Fibroblast of skin of right biceps (primary cell): ENCODE results near the gene KCTD14.
"Not testable (repeated sequence)": the region's sequence is repeated elsewhere in the genome, so short reads cannot be mapped to it uniquely, and the experiment has no call there.

Source experiments
- DNase-seq: peaks from one replicate; pipeline ENCODE4 v3.0.0-alpha.2; 2013

KCTD14 gene

DNA sequence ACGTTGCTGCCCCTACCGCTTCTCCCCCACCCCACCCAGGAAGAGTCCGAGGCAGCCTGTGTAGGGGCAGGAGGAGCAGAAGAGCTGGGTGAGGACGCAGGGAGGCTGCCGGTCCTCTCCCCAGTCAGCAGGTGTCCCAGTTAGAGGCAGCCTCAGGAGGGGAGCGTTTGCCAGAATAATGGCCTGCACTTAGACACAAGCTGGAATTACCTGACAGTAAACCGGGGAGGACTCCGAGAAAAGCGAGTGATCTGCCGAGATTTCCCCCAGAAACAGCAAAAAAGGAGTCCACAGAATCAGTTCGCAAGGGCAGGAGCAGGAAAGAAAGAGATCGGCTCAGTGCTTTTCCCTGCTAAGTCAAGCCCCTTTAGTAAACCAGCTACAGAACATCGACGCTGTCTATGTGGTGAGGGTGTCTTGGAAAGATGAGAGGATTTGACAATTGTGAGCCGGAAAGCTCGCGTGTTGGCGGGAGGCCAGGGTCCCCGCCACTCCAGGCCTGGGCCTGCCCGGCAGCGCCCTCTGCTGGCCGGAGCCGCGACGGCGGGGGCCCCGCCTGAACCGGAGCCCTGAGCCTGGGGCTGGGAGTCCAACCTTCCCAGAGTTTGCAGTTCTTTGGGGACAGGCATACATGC lies 22.9 kb upstream of the KCTD14 start:
- peak; percentile 66 for DNase-seq

DNA sequence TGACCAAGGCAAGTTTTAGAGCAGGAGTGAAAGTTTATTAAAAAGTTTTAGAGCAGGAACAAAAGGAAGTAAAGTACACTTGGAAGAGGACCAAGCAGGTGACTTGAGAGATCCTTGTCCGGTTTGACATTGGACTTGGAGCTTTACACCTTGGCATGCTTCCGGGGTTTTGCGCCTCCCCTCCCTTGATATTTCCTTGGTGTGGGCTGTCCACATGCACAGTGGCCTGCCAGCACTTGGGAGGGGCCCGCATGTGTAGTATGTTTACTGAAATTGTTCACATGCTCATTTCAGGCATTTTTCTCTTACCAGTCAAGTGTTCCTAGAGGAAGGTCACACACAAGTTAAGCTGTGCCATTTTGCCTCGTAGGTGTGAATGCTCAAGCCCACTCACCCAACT lies 21.6 kb upstream of the KCTD14 start:
- DNase-seq, result no peak

DNA sequence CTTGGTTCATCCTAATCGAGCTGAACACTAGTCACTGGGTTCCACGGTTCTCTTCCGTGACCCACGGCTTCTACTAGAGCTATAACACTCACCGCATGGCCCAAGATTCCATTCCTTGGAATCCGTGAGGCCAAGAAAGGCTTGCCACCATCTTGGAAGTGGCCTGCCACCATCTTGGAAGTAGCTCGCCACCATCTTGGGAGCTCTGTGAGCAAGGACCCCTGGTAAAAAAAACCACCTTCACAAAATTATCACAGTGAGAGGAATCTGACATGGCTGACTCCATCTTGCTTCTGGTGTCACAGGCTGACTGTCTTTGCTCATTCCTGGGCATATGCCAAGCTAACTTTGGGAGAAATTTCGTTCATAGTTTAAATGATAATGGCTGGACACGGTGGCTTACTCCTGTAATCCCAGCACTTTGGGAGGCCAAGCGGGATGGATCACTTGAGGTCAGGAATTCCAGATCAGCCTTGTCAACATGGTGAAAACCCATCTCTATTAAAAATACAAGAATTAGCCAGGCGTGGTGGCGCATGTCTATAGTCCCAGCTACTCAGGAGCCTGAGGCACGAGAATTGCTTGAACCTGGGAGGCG lies 18.9 kb upstream of the KCTD14 start:
- no peak for DNase-seq

DNA sequence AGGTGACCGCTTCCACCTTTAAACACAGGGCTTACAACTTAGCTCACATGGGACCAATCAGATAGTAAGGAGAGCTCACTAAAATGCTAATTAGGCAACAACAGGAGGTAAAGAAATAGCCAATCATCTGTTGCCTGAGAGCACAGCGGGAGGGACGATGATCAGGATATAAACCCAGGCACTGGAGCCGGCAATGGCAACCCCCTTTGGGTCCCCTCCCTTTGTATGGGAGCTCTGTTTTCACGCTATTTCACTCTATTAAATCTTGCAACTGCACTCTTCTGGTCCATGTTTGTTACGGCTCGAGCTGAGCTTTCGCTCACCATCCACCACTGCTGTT lies 18.3 kb upstream of the KCTD14 start:
- not testable (repeated sequence) for DNase-seq

DNA sequence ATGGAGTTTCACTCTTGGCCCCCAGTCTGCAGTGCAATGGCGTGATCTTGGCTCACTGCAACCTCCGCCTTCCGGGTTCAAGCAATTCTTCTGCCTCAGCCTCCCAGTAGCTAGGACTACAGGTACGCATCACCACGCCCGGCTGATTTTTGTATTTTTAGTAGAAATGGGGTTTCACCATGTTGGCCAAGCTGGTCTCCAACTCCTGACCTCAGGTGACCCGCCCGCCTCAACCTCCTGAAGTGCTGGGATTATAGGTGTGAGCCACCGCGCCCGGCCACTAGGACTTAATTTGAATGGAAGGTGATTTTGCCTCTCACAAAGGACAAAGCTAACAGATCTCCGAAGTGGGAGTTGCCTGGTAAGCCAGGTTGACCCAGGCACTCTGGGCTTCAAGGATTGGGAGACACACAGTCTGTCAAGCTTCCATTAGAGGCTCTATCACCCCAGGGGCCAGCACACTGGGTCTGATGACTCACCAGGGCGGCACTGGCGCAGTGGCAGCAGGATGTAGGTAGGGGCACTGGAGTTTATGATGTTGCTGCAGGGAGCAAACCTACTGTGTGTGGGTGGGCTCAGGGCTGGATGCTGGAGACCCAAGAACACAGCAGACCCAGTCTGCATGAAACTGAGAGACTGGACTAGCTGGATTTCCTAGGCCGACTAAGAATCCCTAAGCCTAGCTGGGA lies 17.8 kb upstream of the KCTD14 start:
- DNase-seq, result peak; percentile 31

DNA sequence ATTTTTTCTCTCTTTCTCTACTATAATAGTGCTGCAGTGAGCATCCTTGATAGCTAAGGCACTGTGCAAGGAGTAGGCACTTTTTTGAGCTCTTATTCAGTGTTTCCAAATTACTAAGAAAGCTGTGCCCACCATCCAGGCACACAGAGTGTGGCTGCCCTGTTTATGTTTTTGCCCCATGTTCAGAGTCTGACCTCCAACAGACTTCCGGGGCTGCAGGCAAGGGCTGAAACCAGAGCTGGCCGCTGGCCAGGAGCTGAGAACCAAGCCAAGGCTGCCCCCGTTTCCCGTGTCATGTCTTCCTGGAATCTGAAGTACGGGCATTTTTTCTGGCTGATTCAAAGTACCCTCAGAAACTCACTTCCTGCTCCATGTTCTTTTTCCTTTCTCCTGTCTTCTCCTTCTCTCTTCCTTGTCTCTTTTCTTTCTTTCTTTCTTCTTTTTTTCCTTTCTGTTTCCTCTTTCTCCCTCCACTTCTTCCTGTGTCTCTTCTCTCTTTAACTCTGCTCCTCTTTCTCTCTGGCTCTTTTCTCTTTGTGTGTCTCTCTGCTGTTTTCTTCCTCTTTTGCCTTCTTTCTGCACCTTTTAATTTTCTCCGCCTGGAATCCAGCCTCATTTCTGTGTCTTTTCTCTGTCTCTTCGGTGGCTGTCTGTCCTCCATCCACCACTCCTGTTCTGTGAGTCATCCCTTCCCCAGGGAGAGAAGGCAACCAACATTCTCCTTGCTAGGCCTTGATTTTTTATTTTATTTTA lies 17.0 kb upstream of the KCTD14 start:
- DNase-seq, result peak; percentile 93

DNA sequence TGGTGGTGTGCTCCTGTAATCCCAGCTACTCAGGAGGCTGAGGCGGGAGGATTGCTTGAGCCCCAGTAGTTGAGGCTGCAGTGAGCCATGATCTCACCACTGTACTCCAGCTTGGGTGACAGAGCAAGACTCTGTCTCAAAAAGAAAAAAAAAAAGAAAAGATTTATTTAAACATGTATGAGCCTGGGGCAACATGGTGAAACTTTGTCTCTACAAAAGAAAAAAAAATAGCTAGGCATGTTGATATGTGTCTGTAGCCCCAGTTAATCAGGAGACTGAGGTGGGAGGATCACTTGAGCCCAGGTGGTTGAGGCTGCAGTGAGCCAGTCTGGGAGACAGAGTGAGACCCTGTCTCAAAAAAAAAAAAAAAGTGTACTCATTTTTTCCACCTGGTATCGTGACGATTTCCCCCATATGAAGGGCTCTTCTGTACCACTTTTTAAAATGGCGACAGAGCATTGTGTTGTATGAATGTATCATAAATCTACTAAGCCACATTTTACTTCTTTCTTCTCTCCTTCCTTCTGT lies 16.4 kb upstream of the KCTD14 start:
- DNase-seq, result no peak

DNA sequence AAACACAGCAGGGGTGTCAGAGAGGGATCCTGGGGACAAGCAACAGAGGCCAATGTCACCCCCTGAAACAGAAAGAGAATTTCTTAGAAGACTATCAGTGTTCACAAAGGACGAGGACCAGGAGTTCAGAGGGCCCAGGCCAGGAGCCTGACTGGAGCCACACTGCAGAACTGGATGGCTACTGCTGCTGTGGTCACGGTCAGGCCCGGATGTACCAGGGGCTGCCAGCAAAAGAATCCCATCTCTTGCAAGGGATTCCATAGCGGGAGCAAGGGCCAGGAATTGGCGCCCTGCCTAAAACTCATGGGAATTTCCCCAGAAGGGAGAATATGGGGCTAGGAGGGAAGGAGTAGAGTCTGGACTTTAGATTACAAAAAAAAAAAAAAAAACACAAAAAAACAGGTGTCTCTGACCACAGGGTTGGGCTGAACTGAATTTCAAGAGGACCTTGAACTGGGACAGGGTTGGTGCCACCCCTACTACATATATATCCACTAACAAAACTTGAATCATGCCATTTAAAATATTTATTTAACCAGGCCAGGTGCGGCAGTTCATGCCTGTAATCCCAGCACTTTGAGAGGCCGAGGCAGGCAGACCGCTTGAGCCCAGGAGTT lies 15.7 kb upstream of the KCTD14 start:
- no peak for DNase-seq

DNA sequence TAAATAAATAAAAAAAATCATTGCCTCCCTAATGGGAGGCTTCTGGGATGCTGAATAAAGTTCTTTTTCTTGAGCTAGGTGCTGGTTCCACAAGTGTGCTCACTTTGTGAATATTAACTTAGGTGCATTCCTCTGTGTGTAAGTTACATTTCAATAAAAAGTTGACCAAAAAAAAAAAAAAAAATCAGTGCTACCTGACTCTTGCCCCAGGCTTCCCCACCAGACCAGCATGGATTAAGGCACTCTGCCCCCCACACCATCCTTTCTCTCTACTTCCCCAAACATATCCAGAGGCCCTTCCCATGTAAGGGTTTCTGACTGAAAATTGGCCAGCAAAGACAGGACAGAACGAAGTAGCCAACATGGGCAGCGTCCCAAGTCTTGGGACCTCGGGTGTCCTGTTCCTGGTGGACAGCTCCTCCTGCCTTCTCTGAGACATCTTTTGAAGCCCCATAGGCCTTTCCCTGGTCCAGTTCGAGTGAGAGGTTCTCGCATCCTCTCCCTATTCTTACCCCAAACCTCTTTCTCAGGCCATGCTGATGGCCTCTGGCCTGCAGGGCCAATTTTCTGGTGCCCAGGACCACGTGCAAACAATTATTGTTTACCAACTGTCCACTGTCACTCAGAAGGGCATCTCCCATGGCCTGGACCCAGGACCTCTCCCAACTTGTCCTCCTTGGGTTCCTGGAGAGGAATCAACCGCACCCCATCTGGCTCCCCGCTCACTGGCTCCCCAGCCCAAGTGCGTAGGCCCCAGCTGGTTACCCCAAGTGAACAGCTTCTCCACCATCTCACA lies 14.9 kb upstream of the KCTD14 start:
- DNase-seq, result no peak

DNA sequence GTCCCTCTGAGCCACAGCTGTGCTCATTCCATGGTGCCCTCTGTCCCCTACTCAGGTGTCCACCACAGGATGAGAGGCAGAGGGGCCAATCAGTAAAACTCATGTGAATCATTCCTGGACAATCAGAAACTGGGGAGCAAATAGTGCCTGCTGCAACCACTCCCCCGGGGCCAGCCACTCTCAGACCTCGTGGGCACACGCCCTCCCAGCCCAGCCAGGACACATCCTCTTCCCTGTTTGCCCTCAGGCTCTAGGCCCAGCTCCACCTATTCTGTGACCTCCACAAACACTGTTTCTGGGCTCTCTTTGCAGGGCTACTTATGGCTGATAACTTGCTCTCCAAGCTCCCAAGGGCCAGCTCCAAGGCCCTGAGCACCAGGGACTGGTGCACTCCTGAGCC lies 14.0 kb upstream of the KCTD14 start:
- no peak for DNase-seq

DNA sequence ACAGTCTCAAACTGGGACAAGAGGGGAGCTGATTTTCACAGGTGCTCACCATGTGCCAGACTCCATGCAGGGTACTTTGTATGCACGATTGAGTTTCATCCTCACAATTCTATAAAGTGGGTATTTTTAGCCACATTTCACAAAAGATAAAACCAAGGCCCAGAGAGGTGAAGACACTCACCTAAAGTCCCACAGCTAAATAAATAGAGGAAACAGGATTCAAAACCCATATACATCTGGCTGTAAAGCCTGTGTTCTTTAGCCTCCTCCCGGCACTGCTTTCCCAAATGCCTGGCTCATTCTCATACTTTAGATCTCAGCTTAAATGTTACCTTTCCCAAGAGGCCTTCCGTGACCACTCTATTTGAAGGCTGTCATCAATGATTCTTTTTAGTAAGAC lies 13.2 kb upstream of the KCTD14 start:
- DNase-seq, result no peak

DNA sequence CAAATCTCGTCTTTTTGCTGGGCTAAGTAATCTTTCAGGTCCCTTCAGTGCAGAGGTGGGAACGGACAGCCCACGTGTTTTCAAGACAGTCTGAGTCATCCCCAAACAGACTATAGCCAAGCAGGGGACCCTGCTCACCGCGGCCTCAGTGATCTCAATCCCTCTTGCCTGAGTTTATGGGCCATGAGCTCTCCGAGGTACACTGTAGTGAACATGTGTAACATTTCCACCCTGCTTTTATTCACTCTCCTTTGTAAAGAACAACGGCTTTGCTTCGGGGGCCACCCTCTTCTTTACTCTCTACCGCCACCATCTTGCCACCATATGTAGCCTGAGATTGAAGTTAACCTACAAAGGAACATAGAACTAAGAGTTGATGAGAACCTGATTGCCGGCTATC lies 11.5 kb upstream of the KCTD14 start:
- DNase-seq, result no peak

DNA sequence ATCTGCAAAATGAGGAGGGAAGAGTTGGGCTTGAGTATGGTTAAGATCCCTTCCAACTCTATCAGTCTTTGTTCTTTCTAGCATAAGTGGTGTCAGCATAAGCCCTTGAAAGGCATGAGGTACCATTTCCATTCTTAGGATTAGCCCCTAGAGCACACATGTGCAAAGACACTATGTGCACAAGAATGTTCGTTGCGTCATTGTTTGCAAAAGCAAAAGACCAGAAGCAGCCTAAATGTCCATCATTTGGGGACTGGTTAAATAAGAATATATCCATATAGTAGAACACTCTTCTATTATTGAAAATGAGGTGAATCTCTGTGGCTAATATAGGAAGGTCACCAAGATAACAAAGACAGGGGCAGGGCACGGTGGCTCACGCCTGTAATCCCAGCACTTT lies 10.0 kb upstream of the KCTD14 start:
- DNase-seq, result no peak

DNA sequence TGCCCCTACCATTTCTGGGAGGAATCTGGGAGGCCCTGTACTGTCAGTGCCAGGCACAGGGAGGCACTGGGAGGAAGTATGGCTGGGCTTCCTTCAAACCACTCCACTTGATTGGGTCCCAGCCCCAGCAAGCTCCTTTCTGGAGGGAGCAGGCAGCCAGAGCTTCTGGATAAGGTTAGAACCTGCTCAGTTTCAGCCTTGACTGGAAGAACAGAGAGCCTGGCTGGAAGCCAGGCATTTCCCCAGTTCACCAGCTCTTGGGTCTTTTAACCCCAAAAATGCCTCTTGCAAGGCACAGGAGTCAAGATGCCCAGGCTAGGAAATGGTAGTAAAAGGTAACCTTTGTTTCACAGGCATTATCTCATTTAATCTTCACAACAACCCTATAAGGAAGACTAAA lies 9.0 kb upstream of the KCTD14 start:
- no peak for DNase-seq

DNA sequence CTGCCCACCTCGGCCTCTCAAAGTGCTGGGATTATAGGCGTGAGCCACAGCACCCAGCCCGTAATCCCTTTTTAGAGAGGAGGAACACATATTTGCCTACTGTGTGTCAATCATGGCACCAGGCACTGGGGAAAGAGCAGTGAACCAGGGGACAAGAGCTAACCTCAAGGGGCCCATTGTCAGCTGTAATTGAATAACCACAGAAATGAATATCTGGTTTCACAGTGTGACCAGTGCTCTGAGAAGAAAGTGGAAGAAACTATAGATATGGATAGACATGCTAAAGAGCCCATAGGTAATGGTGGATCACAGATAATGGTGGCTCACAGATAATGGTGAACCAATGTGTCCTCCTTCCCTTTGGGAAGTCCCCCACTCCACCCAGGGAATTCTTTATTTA lies 8.6 kb upstream of the KCTD14 start:
- no peak for DNase-seq

DNA sequence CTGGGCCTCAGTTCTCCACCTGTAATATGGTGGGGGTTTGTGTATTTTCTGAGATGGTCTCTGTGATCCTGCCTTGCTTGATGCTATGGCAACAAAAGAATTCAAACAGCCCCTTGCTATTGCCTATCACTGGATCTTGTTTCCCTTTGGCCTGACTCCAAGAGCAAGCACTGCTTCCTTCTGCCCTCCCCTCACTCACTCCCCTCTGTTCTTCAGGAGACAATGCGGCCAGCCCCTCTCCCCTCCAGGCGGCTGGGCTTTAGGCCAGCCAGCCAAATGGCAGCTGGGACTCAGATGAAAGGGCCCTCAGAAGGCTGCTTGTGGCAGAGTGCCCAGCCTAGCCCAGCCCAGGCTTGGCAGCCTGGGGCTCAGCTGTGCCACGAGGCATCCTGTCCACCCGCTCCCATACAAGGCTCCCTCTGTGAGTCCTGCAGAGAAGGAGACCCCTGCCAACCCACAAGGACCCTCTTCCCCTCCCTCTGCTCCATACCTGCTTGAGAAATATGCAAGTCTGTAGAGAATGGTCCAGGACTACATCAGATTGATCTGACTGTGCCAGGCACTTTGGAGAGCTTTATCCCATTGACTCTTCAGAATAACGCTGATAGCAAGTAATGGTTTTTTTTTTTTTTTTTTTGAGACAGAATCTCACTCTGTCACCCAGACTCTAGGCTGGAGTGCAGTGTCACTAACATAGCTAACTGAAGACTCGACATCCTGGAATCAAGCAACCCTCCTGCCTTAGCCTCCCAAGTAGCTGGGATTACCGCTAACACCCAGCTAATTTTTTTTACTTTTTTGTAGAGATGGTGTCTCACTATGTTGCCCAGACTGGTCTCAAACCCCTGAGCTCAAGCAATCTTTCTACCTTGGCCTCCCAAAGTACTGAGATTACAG lies 7.6 kb upstream of the KCTD14 start:
- peak; percentile 50 for DNase-seq

DNA sequence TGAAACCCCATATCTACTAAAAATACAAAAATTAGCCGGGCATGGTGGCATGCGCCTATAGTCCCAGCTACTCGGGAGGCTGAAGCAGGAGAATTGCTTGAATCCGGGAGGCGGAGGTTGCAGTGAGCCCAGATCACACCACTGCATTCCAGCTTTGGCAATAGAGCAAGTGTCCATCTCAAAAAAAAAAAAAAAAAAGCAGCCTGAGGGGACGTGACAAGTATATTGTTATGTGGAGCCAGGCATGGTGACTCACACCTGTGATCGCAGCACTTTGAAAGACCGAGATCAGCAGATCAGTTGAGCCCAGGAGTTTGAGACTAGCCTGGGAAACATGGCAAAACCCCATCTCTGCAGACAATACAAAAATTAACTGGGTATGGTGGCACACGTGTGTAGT lies 5.3 kb upstream of the KCTD14 start:
- not testable (repeated sequence) for DNase-seq

DNA sequence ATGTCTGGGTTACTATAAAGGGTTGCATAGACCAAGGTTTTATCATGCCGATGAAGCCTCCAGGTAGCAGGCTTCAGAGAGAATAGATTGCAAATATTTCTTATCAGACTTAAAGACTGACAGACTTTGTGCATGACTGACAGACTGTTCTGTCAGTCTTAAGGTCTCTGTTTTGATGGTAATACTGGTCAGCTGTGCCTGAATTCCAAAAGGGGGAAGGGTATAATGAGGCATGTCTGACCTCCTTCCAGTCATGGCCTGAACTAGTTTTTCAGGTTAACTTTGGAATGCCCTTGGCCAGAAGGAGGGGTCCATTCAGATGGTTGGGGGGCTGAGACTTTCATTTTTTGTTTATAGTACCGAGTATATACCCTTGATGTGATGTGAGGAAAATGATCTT lies 4.7 kb upstream of the KCTD14 start:
- no peak for DNase-seq

DNA sequence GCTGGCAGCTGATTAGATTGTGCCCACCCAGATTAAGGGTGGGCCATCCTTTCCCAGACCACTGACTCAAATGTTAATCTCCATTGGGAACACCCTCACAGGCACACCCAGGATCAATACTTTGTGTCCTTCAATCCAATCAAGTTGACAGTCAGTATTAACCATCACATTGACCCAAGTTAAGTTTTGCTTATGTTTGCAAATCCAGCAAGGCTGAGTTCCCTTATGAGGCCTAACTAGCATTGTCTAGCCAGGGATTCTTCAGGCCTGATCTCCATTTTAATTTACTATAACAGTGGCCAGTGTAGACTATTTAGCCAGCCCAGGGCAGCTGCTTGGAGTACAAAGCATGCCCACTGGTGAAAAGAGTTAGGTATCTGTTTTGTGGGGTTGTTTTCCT lies 2.3 kb upstream of the KCTD14 start:
- DNase-seq, result no peak

DNA sequence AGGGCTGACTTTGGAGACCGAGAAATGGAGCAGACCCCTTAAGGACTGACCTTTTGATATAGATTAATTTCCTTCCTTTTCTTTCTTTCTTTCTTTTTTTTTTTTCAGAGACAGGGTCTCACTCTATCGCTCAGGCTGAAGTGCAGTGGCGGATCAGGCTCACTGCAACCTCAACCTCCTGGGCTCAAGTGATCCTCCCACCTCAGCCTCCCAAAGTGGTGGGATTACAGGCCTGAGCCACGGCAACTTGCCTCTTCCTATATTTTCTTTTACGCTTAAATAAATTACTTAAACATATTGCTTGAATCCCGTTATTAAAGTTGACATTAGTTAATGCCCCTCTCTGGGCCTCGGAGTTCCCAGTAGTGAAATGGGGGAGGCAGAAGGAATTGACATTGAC lies 350 bp upstream of the KCTD14 start:
- DNase-seq, result no peak

DNA sequence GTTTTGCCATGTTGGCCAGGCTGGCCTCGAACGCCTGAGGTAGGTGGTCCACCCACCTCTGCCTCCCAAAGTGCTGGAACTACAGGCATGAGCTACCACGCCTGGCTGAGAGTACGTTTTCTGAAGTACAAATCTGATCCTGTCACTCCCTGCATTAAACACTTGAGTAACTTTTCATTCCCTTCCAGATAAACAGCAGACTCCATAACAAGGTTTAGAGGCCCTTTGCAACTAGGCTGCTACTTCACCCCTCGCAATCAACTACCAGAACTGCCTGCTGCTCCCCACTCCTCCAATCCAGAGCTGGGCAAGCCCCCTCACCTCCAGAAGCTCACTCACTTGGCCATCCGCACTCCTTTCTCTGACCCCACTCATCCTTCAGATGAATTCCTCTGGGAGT lies 1.5 kb downstream of the KCTD14 start:
- DNase-seq, result no peak
